Neutrophil (primary cell): Measurements from ENCODE around the gene ZMYND8.
"Not testable (repeated sequence)": the region's sequence is repeated elsewhere in the genome, so short reads cannot be mapped to it uniquely, and the experiment has no call there.

Experiments used
- H3K27ac ChIP-seq: fragments of 200-600 bp; sonication (generic); 2 replicates; pipeline ENCODE4 v1.5.1; 2016; ENCODE audit warnings: mild to moderate bottlenecking, moderate library complexity
- H3K27me3 ChIP-seq: fragments of 200-600 bp; sonication (generic); 2 replicates; pipeline ENCODE4 v1.6.0; 2016; ENCODE audit warnings: mild to moderate bottlenecking
- H3K36me3 ChIP-seq: fragments of 200-600 bp; sonication (generic); 2 replicates; pipeline ENCODE4 v1.5.1; 2017
- H3K4me1 ChIP-seq, 2 experiments: fragments of 200-600 bp in 1 of 2; sonication (generic) in 1 of 2; 1 replicate in 1 of 2; 2 replicates in 1 of 2; pipeline versions ENCODE4 v1.5.1 to v1.6.1; 2013 to 2016; ENCODE audit warnings: low read depth in 1 of 2, low read length in 1 of 2, mild to moderate bottlenecking in 1 of 2, moderate library complexity in 1 of 2; ENCODE audit not compliant: control insufficient read depth in 1 of 2, insufficient read depth in 1 of 2
- H3K4me3 ChIP-seq, 2 experiments: fragments of 200-600 bp in 1 of 2; sonication (generic) in 1 of 2; 1 replicate in 1 of 2; 2 replicates in 1 of 2; pipeline ENCODE4 v1.5.1; 2013 to 2016; ENCODE audit warnings: low read depth in 1 of 2, low read length in 1 of 2, mild to moderate bottlenecking in 1 of 2, moderate library complexity in 1 of 2
- H3K9me3 ChIP-seq: fragments of 200-600 bp; sonication (generic); 2 replicates; pipeline ENCODE4 v1.5.1; 2016
- TF ChIP-seq, protein P1 (sequence below): fragments of 200-600 bp; sonication (generic); IDR thresholded peaks from 2 replicates; pipeline ENCODE4 v1.5.1; 2016; ENCODE audit warnings: antibody characterized with exemption

ZMYND8 gene

DNA sequence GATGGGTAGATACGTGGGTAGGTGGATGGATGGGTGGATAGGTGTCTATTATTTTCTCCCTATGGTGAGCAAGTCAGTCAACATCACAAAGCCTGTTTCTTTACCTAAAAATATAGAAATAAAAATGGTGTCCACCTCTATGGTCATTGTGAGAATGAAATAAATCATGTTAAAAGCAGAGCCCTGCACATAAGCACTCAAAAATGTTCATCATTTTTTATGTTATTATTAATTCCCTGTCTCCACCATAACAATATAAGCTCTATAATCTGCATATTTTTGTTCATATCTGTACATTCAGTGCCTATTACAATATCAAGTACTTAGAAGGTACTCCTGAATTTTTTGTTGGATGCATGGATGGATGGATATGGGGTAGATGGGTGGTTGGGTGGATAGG, 177.6 kb downstream of the ZMYND8 start:
- H3K4me1 ChIP-seq: no peaks in the 10 kb centered on the region
- H3K9me3 ChIP-seq: no peaks in the 10 kb centered on the region
- no peaks in the 10 kb centered on the region for H3K36me3 ChIP-seq
- H3K27ac ChIP-seq: no peak overlapping the region
- H3K4me3 ChIP-seq: no peak overlapping the region
- TF ChIP-seq, protein P1, sequence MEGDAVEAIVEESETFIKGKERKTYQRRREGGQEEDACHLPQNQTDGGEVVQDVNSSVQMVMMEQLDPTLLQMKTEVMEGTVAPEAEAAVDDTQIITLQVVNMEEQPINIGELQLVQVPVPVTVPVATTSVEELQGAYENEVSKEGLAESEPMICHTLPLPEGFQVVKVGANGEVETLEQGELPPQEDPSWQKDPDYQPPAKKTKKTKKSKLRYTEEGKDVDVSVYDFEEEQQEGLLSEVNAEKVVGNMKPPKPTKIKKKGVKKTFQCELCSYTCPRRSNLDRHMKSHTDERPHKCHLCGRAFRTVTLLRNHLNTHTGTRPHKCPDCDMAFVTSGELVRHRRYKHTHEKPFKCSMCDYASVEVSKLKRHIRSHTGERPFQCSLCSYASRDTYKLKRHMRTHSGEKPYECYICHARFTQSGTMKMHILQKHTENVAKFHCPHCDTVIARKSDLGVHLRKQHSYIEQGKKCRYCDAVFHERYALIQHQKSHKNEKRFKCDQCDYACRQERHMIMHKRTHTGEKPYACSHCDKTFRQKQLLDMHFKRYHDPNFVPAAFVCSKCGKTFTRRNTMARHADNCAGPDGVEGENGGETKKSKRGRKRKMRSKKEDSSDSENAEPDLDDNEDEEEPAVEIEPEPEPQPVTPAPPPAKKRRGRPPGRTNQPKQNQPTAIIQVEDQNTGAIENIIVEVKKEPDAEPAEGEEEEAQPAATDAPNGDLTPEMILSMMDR: no peak
- peaks cover 7% of the 10 kb centered on the region for H3K27me3 ChIP-seq

DNA sequence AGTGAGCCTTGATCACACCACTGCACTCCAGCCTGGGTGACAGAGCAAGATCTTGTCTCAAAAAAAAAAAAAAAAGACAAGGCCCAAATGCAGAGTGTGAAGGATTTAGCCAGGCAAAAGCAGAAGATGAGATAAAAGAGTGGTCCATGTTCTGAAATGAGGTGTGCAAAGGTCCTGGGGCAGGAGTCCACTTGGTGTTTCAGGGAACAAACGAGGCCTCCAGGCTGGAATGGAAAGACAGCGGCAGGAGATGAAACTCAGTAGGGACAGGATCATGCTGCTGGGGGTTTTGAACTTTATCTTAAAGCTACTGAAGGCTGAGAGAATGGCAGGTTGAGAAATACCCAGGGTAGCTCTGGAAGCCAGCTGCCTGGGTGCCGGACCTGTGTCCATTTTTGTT, 178.2 kb downstream of the ZMYND8 start:
- Histone ChIP-seq H3K36me3 (no peaks in the 10 kb centered on the region), H3K9me3 (no peaks in the 10 kb centered on the region), H3K27me3 (peaks cover 7% of the 10 kb centered on the region), H3K4me1 (no peaks in the 10 kb centered on the region), H3K27ac (no peak overlapping the region), H3K4me3 (no peak overlapping the region)
- TF ChIP-seq, protein P1: no peak

GRCh38 chr20:47176217-47176616, 180.3 kb downstream of the ZMYND8 start:
- not testable (repeated sequence) for H3K27ac ChIP-seq, H3K36me3 ChIP-seq, H3K9me3 ChIP-seq, H3K4me3 ChIP-seq, H3K4me1 ChIP-seq
- H3K27me3 ChIP-seq: peaks cover 13% of the 10 kb centered on the region

- TF ChIP-seq, protein P1: no peak
- Histone ChIP-seq H3K4me1 (no peaks in the 10 kb centered on the region), H3K27me3 (peaks cover 13% of the 10 kb centered on the region), H3K27ac (no peak overlapping the region), H3K36me3 (no peaks in the 10 kb centered on the region), H3K9me3 (no peaks in the 10 kb centered on the region), H3K4me3 (no peak overlapping the region)
Observed at GRCh38 chr20:47175493-47175892, 181.0 kb downstream of the ZMYND8 start.

- H3K9me3 ChIP-seq: no peaks in the 10 kb centered on the region
- H3K4me3 ChIP-seq: no peak overlapping the region
- H3K27me3 ChIP-seq: peaks cover 13% of the 10 kb centered on the region
- H3K4me1 ChIP-seq: no peaks in the 10 kb centered on the region
- TF ChIP-seq, protein P1: no peak
- no peaks in the 10 kb centered on the region for H3K36me3 ChIP-seq
- no peak overlapping the region for H3K27ac ChIP-seq
Observed at GRCh38 chr20:47174456-47175243, 181.8 kb downstream of the ZMYND8 start.

DNA sequence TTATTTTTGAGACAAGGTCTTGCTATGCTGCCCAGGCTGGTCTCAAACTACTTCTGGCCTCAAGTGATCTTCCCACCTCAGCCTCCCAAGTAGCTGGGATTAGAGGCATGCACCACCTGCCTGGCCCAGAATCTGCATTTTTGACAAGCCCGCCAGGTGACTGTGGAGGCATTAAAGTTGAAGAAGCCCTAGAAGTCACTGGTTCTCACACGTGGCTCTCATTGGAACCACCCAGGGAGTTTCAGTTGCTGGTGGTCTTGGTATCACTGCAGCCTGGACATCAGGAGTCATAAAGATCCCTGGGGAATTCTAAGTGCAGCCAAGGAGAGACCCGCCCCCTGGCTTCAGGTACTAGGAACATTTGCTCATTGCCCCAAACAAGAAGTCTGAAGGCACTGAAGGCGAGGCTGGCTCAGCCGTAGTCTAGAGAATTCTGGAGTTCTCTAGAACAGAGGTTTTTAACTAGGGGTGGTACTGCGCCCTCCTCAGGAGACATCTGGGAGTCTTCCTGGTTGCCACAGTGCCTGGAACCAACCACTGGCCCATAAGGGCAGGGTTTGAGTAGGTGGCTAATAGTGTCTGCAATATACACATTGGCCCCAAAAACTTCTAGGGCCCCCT, 182.8 kb downstream of the ZMYND8 start:
- H3K27me3 ChIP-seq: peaks cover 13% of the 10 kb centered on the region
- H3K4me3 ChIP-seq: no peak overlapping the region
- H3K36me3 ChIP-seq: no peaks in the 10 kb centered on the region
- TF ChIP-seq, protein P1: no peak
- no peak overlapping the region for H3K27ac ChIP-seq
- H3K4me1 ChIP-seq: no peaks in the 10 kb centered on the region
- H3K9me3 ChIP-seq: no peaks in the 10 kb centered on the region
